NCI-H1092 (cell line): Measurements from ENCODE around the gene MAMDC4.

Experiments
- DNase-seq: peaks from one replicate; lab custom pipeline; 2025; lab: John Stamatoyannopoulos, UW

The MAMDC4 gene

GRCh38 chr9:136890661-136891060, 38.5 kb downstream of the MAMDC4 start:
- DNase-seq = no peak

GRCh38 chr9:136896027-136896426, 43.9 kb downstream of the MAMDC4 start:
- DNase-seq = no peak

- no peak for DNase-seq
Observed at GRCh38 chr9:136898483-136899100, 46.4 kb downstream of the MAMDC4 start.

GRCh38 chr9:136899196-136899595, 47.0 kb downstream of the MAMDC4 start:
- no peak for DNase-seq

- DNase-seq = no peak
Observed at GRCh38 chr9:136900556-136900955, 48.4 kb downstream of the MAMDC4 start.

GRCh38 chr9:136900988-136901515, 48.9 kb downstream of the MAMDC4 start:
- no peak for DNase-seq

- DNase-seq = no peak
Observed at GRCh38 chr9:136901516-136902258, 49.5 kb downstream of the MAMDC4 start.

- no peak for DNase-seq
Observed at GRCh38 chr9:136902259-136902821, 50.2 kb downstream of the MAMDC4 start.

- no peak for DNase-seq
Observed at GRCh38 chr9:136903041-136903554, 51.0 kb downstream of the MAMDC4 start.

GRCh38 chr9:136906266-136906665, 54.1 kb downstream of the MAMDC4 start:
- DNase-seq = no peak

- DNase-seq = no peak
Observed at GRCh38 chr9:136907011-136907914, 55.1 kb downstream of the MAMDC4 start.
